Calu3 (cell line): ENCODE measurements around the gene SIVA1. TPM values are rescaled to one million over a fixed set of nuclear protein-coding genes. Genes with fewer than 3 reads are reported as not detected.
"Not testable (repeated sequence)": the region's sequence is repeated elsewhere in the genome, so short reads cannot be mapped to it uniquely, and the experiment has no call there.

Source experiments
- BruUV-seq: library from RNA; stranded (reverse); fragments of 400-500 nt; replicated peaks from 2 replicates; lab custom pipeline; 2021; lab: Mats Ljungman, UMichigan
- CTCF ChIA-PET: fragments of 300-600 bp; sonication (Branson Sonifier 250); formaldehyde crosslinking; loops from one replicate; lab custom pipeline; 2022; ENCODE audit warnings: antibody characterized with exemption; lab: Charles Lee
- DNase-seq: peaks from one replicate; pipeline ENCODE4 v3.0.0; 2022
- H3K27ac Mint-ChIP-seq: one replicate; pipeline ENCODE4 v1.8.0; 2022; ENCODE audit warnings: mixed read lengths; ENCODE audit not compliant: unreplicated experiment
- H3K27me3 Mint-ChIP-seq: one replicate; pipeline ENCODE4 v1.8.0; 2022; ENCODE audit warnings: mixed read lengths; ENCODE audit not compliant: unreplicated experiment
- H3K36me3 Mint-ChIP-seq: one replicate; pipeline ENCODE4 v1.8.0; 2022; ENCODE audit warnings: mild to moderate bottlenecking, moderate library complexity, mixed read lengths; ENCODE audit not compliant: insufficient read depth, unreplicated experiment
- H3K4me1 Mint-ChIP-seq: one replicate; pipeline ENCODE4 v1.8.0; 2022; ENCODE audit warnings: mild to moderate bottlenecking, low read depth, mixed read lengths; ENCODE audit not compliant: unreplicated experiment
- H3K4me3 Mint-ChIP-seq: one replicate; pipeline ENCODE4 v1.8.0; 2022; ENCODE audit warnings: mild to moderate bottlenecking, low read depth, moderate library complexity, mixed read lengths; ENCODE audit not compliant: unreplicated experiment
- H3K9me3 Mint-ChIP-seq: one replicate; pipeline ENCODE4 v1.8.0; 2022; ENCODE audit warnings: low read depth, mixed read lengths; ENCODE audit not compliant: unreplicated experiment
- intact Hi-C: fragments of 100-400 bp; cut with micrococcal nuclease; formaldehyde crosslinking; loops from one replicate; pipeline ENCODE4 v1.10.0; 2022; ENCODE audit not compliant: unreplicated experiment
- total RNA-seq: library from RNA; stranded (reverse); gene quantifications from 2 replicates; pipeline ENCODE4 v1.2.3, GENCODE V29; 2022
- TF ChIP-seq, protein P1 (sequence below): fragments of 200-600 bp; IDR thresholded peaks from one replicate; pipeline ENCODE4 v1.8.0; 2022; ENCODE audit warnings: antibody characterized with exemption; ENCODE audit not compliant: unreplicated experiment

The SIVA1 gene
- total RNA-seq, 1 experiment from 2014 or later, result 72.3 TPM

DNA sequence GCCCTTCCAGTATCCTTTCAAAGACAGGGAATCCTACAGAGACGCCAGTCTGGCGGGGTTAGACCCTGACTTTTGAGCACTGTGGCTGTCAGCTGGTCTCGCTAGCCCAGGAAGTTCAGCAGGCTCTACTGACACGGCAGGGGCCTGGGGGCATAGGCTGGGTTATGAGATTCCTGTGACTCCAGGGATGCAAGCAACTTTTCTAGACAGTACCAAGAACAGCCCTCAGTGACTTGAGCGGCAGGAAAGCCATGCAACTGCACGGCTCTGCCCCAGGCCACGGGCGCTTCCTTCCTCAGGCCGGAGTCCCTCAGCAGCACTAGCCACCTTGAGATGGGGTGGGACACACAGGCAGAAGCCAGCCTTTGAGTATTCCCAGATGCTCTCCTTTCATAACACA is 5.1 kb upstream of the SIVA1 start:
- intact Hi-C loops, result no loop called here
- H3K27me3 Mint-ChIP-seq, result no peaks in the 10 kb centered on the region
- H3K4me3 Mint-ChIP-seq, result no peak overlapping the region
- no peak for DNase-seq
- H3K27ac Mint-ChIP-seq, result no peak overlapping the region
- H3K9me3 Mint-ChIP-seq, result no peaks in the 10 kb centered on the region
- no TSS peak for BruUV-seq
- peaks cover 16% of the 10 kb centered on the region for H3K4me1 Mint-ChIP-seq
- peaks cover 8% of the 10 kb centered on the region for H3K36me3 Mint-ChIP-seq
- TF ChIP-seq, protein P1, sequence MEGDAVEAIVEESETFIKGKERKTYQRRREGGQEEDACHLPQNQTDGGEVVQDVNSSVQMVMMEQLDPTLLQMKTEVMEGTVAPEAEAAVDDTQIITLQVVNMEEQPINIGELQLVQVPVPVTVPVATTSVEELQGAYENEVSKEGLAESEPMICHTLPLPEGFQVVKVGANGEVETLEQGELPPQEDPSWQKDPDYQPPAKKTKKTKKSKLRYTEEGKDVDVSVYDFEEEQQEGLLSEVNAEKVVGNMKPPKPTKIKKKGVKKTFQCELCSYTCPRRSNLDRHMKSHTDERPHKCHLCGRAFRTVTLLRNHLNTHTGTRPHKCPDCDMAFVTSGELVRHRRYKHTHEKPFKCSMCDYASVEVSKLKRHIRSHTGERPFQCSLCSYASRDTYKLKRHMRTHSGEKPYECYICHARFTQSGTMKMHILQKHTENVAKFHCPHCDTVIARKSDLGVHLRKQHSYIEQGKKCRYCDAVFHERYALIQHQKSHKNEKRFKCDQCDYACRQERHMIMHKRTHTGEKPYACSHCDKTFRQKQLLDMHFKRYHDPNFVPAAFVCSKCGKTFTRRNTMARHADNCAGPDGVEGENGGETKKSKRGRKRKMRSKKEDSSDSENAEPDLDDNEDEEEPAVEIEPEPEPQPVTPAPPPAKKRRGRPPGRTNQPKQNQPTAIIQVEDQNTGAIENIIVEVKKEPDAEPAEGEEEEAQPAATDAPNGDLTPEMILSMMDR, result no peak
- CTCF ChIA-PET, result no interaction called here

DNA sequence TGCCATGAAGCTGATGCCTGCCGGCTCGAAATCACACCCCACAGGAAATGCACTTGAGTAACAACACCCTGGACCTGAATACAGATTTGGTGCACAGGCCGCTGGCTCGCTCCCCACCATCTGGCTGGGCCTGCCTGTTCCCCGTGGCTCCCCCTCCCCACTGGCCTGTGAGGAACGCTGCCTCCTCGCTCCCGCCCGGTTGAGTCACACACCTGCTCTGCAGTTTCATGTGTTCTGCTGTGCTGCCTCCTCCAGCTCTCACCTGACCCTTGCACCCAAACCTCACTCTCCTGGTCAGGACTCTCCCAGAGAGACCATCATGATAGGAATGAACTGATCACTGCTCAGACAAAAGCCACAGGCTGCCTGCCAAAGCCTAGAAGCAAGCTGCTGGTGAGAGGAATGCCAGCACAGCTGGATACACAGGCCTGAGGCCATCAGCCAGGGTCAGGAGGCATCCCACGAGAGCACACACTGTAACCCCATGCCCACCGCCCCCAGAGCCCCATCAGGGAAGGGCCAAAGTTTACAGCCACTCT is 3.8 kb upstream of the SIVA1 start:
- Mint-ChIP-seq H3K4me1 (peaks cover 24% of the 10 kb centered on the region), H3K36me3 (peaks cover 21% of the 10 kb centered on the region), H3K4me3 (peak overlapping the region; percentile 4), H3K27ac (no peak overlapping the region), H3K27me3 (no peaks in the 10 kb centered on the region), H3K9me3 (no peaks in the 10 kb centered on the region)
- intact Hi-C loops, result no loop called here
- CTCF ChIA-PET, result no interaction called here
- peak; percentile 41 for DNase-seq
- TF ChIP-seq, protein P1, result no peak
- BruUV-seq, result no TSS peak

DNA sequence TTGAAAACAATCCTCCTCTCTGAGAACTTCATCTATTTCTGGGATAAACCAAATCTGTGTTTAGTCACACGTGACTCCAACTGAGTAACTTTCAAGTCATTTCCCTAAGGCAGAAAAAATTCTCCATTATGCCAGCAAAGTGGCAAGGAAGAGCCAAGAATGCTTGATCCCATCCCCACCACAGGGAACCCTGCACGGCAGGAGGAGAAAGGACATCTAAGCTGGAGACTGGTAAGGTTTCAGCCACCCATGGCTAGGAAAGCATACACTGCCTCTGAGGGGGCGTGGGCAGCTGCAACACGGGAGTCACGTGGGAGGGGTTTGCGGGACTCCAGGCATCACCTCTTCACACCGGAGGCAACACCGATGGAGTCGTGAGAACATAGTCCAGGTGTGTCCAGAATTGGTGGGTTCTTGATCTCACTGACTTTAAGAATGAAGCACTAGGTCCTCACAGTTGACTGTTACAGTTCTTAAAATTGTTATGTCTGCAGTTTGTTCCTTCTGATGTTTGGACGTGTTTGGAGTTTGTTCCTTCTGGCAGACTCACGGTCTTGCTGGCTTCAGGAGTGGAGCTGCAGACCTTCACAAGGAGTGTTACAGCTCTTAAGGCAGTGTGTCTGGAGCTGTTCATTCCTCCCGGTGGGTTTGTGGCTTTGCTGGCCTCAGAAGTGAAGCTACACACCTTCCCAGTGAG is 2.7 kb upstream of the SIVA1 start:
- intact Hi-C loops, result no loop called here
- H3K36me3 Mint-ChIP-seq, result peaks cover 23% of the 10 kb centered on the region
- CTCF ChIA-PET, result no interaction called here
- H3K27me3 Mint-ChIP-seq, result no peaks in the 10 kb centered on the region
- DNase-seq, result no peak
- H3K9me3 Mint-ChIP-seq, result no peaks in the 10 kb centered on the region
- no TSS peak for BruUV-seq
- peaks cover 28% of the 10 kb centered on the region for H3K4me1 Mint-ChIP-seq
- H3K4me3 Mint-ChIP-seq, result no peak overlapping the region
- no peak overlapping the region for H3K27ac Mint-ChIP-seq
- TF ChIP-seq, protein P1, result no peak

DNA sequence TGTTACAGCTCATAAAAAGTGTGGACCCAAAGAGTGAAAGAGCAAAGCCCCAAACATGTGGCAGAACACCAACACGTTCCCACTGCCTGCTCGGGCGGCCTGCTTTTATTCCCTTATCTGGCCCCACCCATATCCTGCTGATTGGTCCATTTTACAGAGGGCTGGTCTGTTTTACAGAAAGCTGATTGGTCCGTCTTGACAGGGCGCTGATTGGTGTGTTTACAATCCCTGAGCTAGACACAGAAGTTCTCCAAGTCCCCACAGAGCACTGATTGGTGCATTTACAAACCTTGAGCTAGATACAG is 2.2 kb upstream of the SIVA1 start:
- H3K9me3 Mint-ChIP-seq, H3K27me3 Mint-ChIP-seq, intact Hi-C loops, H3K4me3 Mint-ChIP-seq, DNase-seq, CTCF ChIA-PET, H3K27ac Mint-ChIP-seq, BruUV-seq: not testable (repeated sequence)
- Mint-ChIP-seq H3K36me3 (peaks cover 23% of the 10 kb centered on the region), H3K4me1 (peaks cover 28% of the 10 kb centered on the region)
